GM12892 (cell line): Measurements from ENCODE around the gene NOL11.

ENCODE experiments used
- POLR2A ChIP-seq: IDR thresholded peaks from 2 replicates; pipeline ENCODE4 v1.6.1; 2011; ENCODE audit warnings: low read depth, low read length, control low read depth
- TAF1 ChIP-seq: IDR thresholded peaks from 2 replicates; pipeline ENCODE4 v1.6.1; 2011; ENCODE audit warnings: low read depth, mild to moderate bottlenecking, control low read depth, low read length, borderline replicate concordance

DNA sequence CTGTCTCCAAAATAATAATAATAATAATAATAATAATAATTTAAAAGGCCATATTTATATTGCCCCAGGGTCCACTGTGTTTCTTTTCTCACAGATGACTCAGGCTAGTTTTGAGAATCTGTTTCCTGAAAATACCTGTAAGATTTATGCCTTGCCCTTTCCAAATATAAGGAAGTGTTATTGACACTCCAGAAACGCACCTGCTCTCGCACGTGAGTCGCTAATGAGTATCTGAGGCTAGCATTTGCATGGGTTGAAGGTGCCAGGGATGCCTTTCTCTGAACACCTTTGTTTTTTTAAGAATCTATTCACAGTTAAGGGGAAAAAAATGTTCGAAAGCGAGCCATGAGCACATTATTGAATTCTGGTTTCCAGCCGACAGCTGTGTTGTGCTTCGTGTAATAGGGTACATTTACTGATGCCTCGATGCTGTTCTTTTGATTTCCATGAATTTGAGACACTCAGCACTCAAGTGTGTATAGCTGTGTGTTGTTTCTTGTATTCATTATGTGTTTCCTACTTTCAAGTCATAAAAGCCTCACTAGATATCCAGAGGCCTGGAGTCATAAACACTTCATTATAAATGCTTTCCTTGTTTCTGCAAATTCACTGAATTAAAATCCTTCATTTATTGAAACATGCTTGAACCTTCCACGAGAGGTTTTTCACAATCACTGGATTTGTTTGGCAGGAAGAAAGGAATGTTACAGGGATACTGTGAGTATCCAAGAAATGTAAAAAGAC is 45.0 kb upstream of the NOL11 start:
- TF ChIP-seq POLR2A: no peak
- TF ChIP-seq TAF1: no peak
